IPS-18a (cell line): ENCODE data around the gene PACS2.
A peak's percentile ranks its signal among the peaks of the same experiment; 100 is the strongest.
"Not testable (repeated sequence)": the region's sequence is repeated elsewhere in the genome, so short reads cannot be mapped to it uniquely, and the experiment has no call there.

Experiments used
- H3K27ac ChIP-seq: one replicate; pipeline ENCODE4 v1.5.1; 2013; ENCODE audit warnings: low read length
- H3K27me3 ChIP-seq: one replicate; pipeline ENCODE4 v1.6.1; 2013; ENCODE audit warnings: mild to moderate bottlenecking, low read length; ENCODE audit not compliant: control insufficient read depth, insufficient read depth
- H3K36me3 ChIP-seq: one replicate; pipeline ENCODE4 v1.6.1; 2013; ENCODE audit warnings: low read depth, low read length; ENCODE audit not compliant: control insufficient read depth
- H3K4me1 ChIP-seq: one replicate; pipeline ENCODE4 v1.6.1; 2013; ENCODE audit warnings: low read depth, low read length; ENCODE audit not compliant: control insufficient read depth
- H3K4me3 ChIP-seq: one replicate; pipeline ENCODE4 v1.5.1; 2013; ENCODE audit warnings: low read length
- H3K9ac ChIP-seq: one replicate; pipeline ENCODE4 v1.6.1; 2013; ENCODE audit warnings: mild to moderate bottlenecking, low read length, moderate library complexity
- H3K9me3 ChIP-seq: one replicate; pipeline ENCODE4 v1.6.1; 2013; ENCODE audit warnings: low read depth, low read length; ENCODE audit not compliant: control insufficient read depth

The PACS2 gene

GRCh38 chr14:105314287-105315200 is at the start of gene PACS2:
Gene PACS2 (plus strand): TSS chr14:105314748. CDS start chr14:105314919, 171 bp downstream.
- Histone ChIP-seq H3K27ac (no peak within 1 kb of the TSS), H3K9me3 (no peaks in the 10 kb centered on the region), H3K4me3 (peak within 1 kb of the TSS; percentile 67), H3K4me1 (peaks cover 14% of the 10 kb centered on the region), H3K36me3 (no peaks in the 10 kb centered on the region), H3K9ac (peak within 1 kb of the TSS; percentile 22), H3K27me3 (peaks cover 11% of the 10 kb centered on the region)

GRCh38 chr14:105267820-105268548 is 46.6 kb upstream of the PACS2 start:
- H3K27ac ChIP-seq = no peak overlapping the region
- H3K9ac ChIP-seq = no peak overlapping the region
- no peaks in the 10 kb centered on the region for H3K4me1 ChIP-seq
- H3K4me3 ChIP-seq = no peak overlapping the region
- H3K36me3 ChIP-seq = no peaks in the 10 kb centered on the region
- no peaks in the 10 kb centered on the region for H3K27me3 ChIP-seq
- no peaks in the 10 kb centered on the region for H3K9me3 ChIP-seq

- Histone ChIP-seq H3K9ac (no peak overlapping the region), H3K4me1 (no peaks in the 10 kb centered on the region), H3K27me3 (no peaks in the 10 kb centered on the region), H3K4me3 (no peak overlapping the region), H3K9me3 (no peaks in the 10 kb centered on the region), H3K36me3 (no peaks in the 10 kb centered on the region), H3K27ac (no peak overlapping the region)
Measured at GRCh38 chr14:105268736-105269354, 45.7 kb upstream of the PACS2 start.

- H3K4me3 ChIP-seq = no peak overlapping the region
- no peaks in the 10 kb centered on the region for H3K9me3 ChIP-seq
- no peaks in the 10 kb centered on the region for H3K36me3 ChIP-seq
- H3K9ac ChIP-seq = no peak overlapping the region
- H3K27ac ChIP-seq = no peak overlapping the region
- no peaks in the 10 kb centered on the region for H3K4me1 ChIP-seq
- no peaks in the 10 kb centered on the region for H3K27me3 ChIP-seq
Measured at GRCh38 chr14:105269405-105269804, 45.1 kb upstream of the PACS2 start.

- H3K4me3 ChIP-seq = no peak overlapping the region
- H3K4me1 ChIP-seq = no peaks in the 10 kb centered on the region
- H3K9ac ChIP-seq = no peak overlapping the region
- no peaks in the 10 kb centered on the region for H3K9me3 ChIP-seq
- no peaks in the 10 kb centered on the region for H3K27me3 ChIP-seq
- no peak overlapping the region for H3K27ac ChIP-seq
- no peaks in the 10 kb centered on the region for H3K36me3 ChIP-seq
Measured at GRCh38 chr14:105271224-105271890, 43.2 kb upstream of the PACS2 start.

- Histone ChIP-seq H3K4me1 (no peaks in the 10 kb centered on the region), H3K27ac (no peak overlapping the region)
Measured at GRCh38 chr14:105272623-105273022, 41.9 kb upstream of the PACS2 start.

GRCh38 chr14:105273062-105273461 is 41.5 kb upstream of the PACS2 start:
- no peaks in the 10 kb centered on the region for H3K9me3 ChIP-seq
- no peaks in the 10 kb centered on the region for H3K36me3 ChIP-seq
- no peak overlapping the region for H3K9ac ChIP-seq
- H3K4me1 ChIP-seq = no peaks in the 10 kb centered on the region
- H3K27me3 ChIP-seq = no peaks in the 10 kb centered on the region
- no peak overlapping the region for H3K4me3 ChIP-seq
- no peak overlapping the region for H3K27ac ChIP-seq

More at GRCh38 chr14:105272623-105273022, 41.9 kb upstream of the PACS2 start:
- no peaks in the 10 kb centered on the region for H3K27me3 ChIP-seq
- no peak overlapping the region for H3K4me3 ChIP-seq
- no peaks in the 10 kb centered on the region for H3K36me3 ChIP-seq
- no peak overlapping the region for H3K9ac ChIP-seq
- H3K9me3 ChIP-seq = no peaks in the 10 kb centered on the region

- Histone ChIP-seq H3K4me1 (no peaks in the 10 kb centered on the region), H3K9me3 (no peaks in the 10 kb centered on the region)
Measured at GRCh38 chr14:105274637-105275036, 39.9 kb upstream of the PACS2 start.

GRCh38 chr14:105275267-105275946 is 39.1 kb upstream of the PACS2 start:
- no peaks in the 10 kb centered on the region for H3K4me1 ChIP-seq
- no peak overlapping the region for H3K4me3 ChIP-seq
- H3K9ac ChIP-seq = no peak overlapping the region
- H3K9me3 ChIP-seq = no peaks in the 10 kb centered on the region
- no peaks in the 10 kb centered on the region for H3K36me3 ChIP-seq
- H3K27ac ChIP-seq = no peak overlapping the region
- H3K27me3 ChIP-seq = no peaks in the 10 kb centered on the region

More at GRCh38 chr14:105274637-105275036, 39.9 kb upstream of the PACS2 start:
- Histone ChIP-seq H3K4me3 (no peak overlapping the region), H3K27me3 (no peaks in the 10 kb centered on the region), H3K9ac (no peak overlapping the region), H3K27ac (no peak overlapping the region), H3K36me3 (no peaks in the 10 kb centered on the region)

GRCh38 chr14:105277448-105277847 is 37.1 kb upstream of the PACS2 start:
- not testable (repeated sequence) for H3K4me3 ChIP-seq, H3K9ac ChIP-seq, H3K27me3 ChIP-seq, H3K27ac ChIP-seq, H3K9me3 ChIP-seq, H3K36me3 ChIP-seq, H3K4me1 ChIP-seq
